ENCODE results near the gene ITGB2.

GRCh38 chr21:44927587-44928461 lies 7.1 kb upstream of the ITGB2 start:
- TF ChIP-seq CTCF (IDR thresholded peaks at IDR 0.05; ENCODE audit: low read depth, low read length) (no peak), EZH2phosphoT487 (IDR thresholded peaks at IDR 0.05; ENCODE audit: low read depth) (no peak)

Data from OCI-LY3 (cell line).